Measurements from ENCODE around the gene SLC25A47. TPM values are rescaled to one million over a fixed set of nuclear protein-coding genes. Genes with fewer than 3 reads are reported as not detected.

The SLC25A47 gene
- total RNA-seq, 1 experiment from 2014 or later = 0.13 TPM

DNA sequence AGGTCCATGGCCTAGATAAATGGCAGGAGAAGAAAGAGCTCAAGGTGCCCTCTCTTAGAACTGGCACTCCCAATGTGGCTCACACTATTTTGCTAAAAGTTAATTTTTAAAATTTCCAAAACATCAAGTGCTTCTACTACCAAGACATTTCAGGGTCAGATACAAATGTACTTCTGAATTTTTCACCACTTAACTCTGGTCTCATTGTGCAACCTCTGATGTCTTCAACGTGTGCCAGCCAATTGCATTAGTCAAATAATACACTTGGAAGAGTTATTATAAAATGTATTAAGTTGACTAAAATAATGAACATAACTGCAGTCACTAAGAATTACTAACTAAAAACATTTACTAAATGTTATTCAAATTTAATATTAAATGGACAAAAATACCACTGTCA is 41.3 kb downstream of the SLC25A47 start:
- no peak overlapping the region for H3K4me3 Mint-ChIP-seq
- H3K9me3 Mint-ChIP-seq = no peaks in the 10 kb centered on the region
- Histone ChIP-seq H3K14ac (ENCODE audit: insufficient read depth, low read length) (no peak overlapping the region), H2BK12ac (ENCODE audit: insufficient read length, low read depth, low read length) (no peak overlapping the region), H3K4me1 (ENCODE audit: insufficient read depth, low read length) (no peaks in the 10 kb centered on the region), H3K79me1 (ENCODE audit: insufficient read depth, low read depth, low read length, poor library complexity, severe bottlenecking) (no peaks in the 10 kb centered on the region), H3K4ac (ENCODE audit: low read depth, low read length) (no peak overlapping the region), H3K79me2 (ENCODE audit: insufficient read depth, low read length) (peaks cover 2% of the 10 kb centered on the region; the same call in 1 of the 2 replicates), H2AFZ (ENCODE audit: low read length) (no peak overlapping the region), H3K9ac (ENCODE audit: extremely low read depth, insufficient read length, low read length) (no peak overlapping the region), H3K56ac (ENCODE audit: insufficient read length, low read depth, low read length) (no peak overlapping the region), H3K9me3 (ENCODE audit: control insufficient read depth, low read depth, low read length) (no peaks in the 10 kb centered on the region), H3K23me2 (ENCODE audit: insufficient read length, low read depth, low read length, poor library complexity, severe bottlenecking) (no peaks in the 10 kb centered on the region), H3T11ph (ENCODE audit: low read length) (no peak overlapping the region), H2BK120ac (ENCODE audit: low read depth, low read length, poor library complexity, severe bottlenecking) (no peak overlapping the region), H4K5ac (ENCODE audit: insufficient read length, low read depth, low read length) (no peak overlapping the region), H2AK5ac (ENCODE audit: insufficient read length, low read length) (no peak overlapping the region), H3K27me3 (ENCODE audit: insufficient read depth, low read length) (no peaks in the 10 kb centered on the region), H4K20me1 (ENCODE audit: control insufficient read depth, insufficient read depth, insufficient read length) (no peaks in the 10 kb centered on the region), H3K4me2 (ENCODE audit: insufficient read depth, insufficient read length, low read length) (no peak overlapping the region), H4K8ac (replicated peaks; ENCODE audit: insufficient read length, low read depth, low read length) (no peak overlapping the region), H2BK20ac (ENCODE audit: low read depth, low read length, poor library complexity, severe bottlenecking) (no peak overlapping the region), H4K91ac (ENCODE audit: insufficient read length, low read depth, low read length) (no peak overlapping the region), H2BK5ac (ENCODE audit: insufficient read length, low read length) (no peak overlapping the region), H3K27ac (ENCODE audit: insufficient read length, low read depth, low read length) (no peak overlapping the region), H2BK15ac (ENCODE audit: low read depth, low read length) (no peak overlapping the region), H3K23ac (ENCODE audit: insufficient read length, low read depth, low read length) (no peak overlapping the region), H3K18ac (ENCODE audit: insufficient read length, low read depth, low read length) (no peak overlapping the region)
- DNase-seq = no peak
- TF ChIP-seq, protein P1, sequence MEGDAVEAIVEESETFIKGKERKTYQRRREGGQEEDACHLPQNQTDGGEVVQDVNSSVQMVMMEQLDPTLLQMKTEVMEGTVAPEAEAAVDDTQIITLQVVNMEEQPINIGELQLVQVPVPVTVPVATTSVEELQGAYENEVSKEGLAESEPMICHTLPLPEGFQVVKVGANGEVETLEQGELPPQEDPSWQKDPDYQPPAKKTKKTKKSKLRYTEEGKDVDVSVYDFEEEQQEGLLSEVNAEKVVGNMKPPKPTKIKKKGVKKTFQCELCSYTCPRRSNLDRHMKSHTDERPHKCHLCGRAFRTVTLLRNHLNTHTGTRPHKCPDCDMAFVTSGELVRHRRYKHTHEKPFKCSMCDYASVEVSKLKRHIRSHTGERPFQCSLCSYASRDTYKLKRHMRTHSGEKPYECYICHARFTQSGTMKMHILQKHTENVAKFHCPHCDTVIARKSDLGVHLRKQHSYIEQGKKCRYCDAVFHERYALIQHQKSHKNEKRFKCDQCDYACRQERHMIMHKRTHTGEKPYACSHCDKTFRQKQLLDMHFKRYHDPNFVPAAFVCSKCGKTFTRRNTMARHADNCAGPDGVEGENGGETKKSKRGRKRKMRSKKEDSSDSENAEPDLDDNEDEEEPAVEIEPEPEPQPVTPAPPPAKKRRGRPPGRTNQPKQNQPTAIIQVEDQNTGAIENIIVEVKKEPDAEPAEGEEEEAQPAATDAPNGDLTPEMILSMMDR (conservative IDR thresholded peaks at IDR 0.05) = no peak
- H3K36me3 Mint-ChIP-seq (ENCODE audit: insufficient read depth in 1 of 3, low read depth in 3 of 3) = peaks cover 47 to 79% (median 62%) of the 10 kb centered on the region in 3 experiments
- no peaks in the 10 kb centered on the region for H3K4me1 Mint-ChIP-seq
- WGBS (ENCODE audit: extremely low coverage, insufficient read length, low lambda C conversion rate) = no CpG with 5 or more reads among the region's 1 CpG
- H3K27ac Mint-ChIP-seq = no peak overlapping the region
- no peaks in the 10 kb centered on the region for H3K27me3 Mint-ChIP-seq (ENCODE audit: low read depth)
